H9 (cell line): Measurements from ENCODE around the gene KIAA1671. TPM values are rescaled to one million over a fixed set of nuclear protein-coding genes. Genes with fewer than 3 reads are reported as not detected.

Experiments used
- DNase-seq: peaks from one replicate; pipeline ENCODE4 v3.0.0-alpha.2; 2017
- H2AFZ ChIP-seq: one replicate; pipeline ENCODE4 v1.6.1; 2013; ENCODE audit warnings: mild to moderate bottlenecking, low read length, control low read depth, moderate library complexity
- H2AK5ac ChIP-seq: 2 replicates; pipeline ENCODE4 v1.6.1; 2013; ENCODE audit warnings: low read length, control low read depth, mixed read lengths; ENCODE audit not compliant: insufficient read length
- H2BK120ac ChIP-seq: one replicate; pipeline ENCODE4 v1.6.1; 2013; ENCODE audit warnings: low read depth, mild to moderate bottlenecking, low read length, control low read depth, inconsistent platforms; ENCODE audit not compliant: poor library complexity, severe bottlenecking
- H2BK12ac ChIP-seq: 2 replicates; pipeline ENCODE4 v1.6.1; 2013; ENCODE audit warnings: low read length, control low read depth, mixed read lengths, low read depth; ENCODE audit not compliant: insufficient read length
- H2BK15ac ChIP-seq: 2 replicates; pipeline ENCODE4 v1.6.1; 2013; ENCODE audit warnings: low read depth, low read length, control low read depth
- H2BK20ac ChIP-seq: one replicate; pipeline ENCODE4 v1.6.1; 2013; ENCODE audit warnings: low read depth, mild to moderate bottlenecking, low read length, control low read depth, inconsistent platforms; ENCODE audit not compliant: poor library complexity, severe bottlenecking
- H2BK5ac ChIP-seq: 2 replicates; pipeline ENCODE4 v1.6.1; 2013; ENCODE audit warnings: low read length, control low read depth, mixed read lengths; ENCODE audit not compliant: insufficient read length
- H3K14ac ChIP-seq: 2 replicates; pipeline ENCODE4 v1.6.1; 2013; ENCODE audit warnings: low read length, control low read depth; ENCODE audit not compliant: insufficient read depth
- H3K18ac ChIP-seq: 2 replicates; pipeline ENCODE4 v1.6.1; 2013; ENCODE audit warnings: low read depth, mild to moderate bottlenecking, mixed read lengths, low read length, control low read depth; ENCODE audit not compliant: insufficient read length
- H3K23ac ChIP-seq: 2 replicates; pipeline ENCODE4 v1.6.1; 2013; ENCODE audit warnings: low read length, control low read depth, mixed read lengths, low read depth; ENCODE audit not compliant: insufficient read length
- H3K23me2 ChIP-seq: 2 replicates; pipeline ENCODE4 v1.6.1; 2013; ENCODE audit warnings: low read depth, mild to moderate bottlenecking, mixed read lengths, low read length, control low read depth; ENCODE audit not compliant: insufficient read length, poor library complexity, severe bottlenecking
- H3K27ac ChIP-seq: 2 replicates; pipeline ENCODE4 v1.5.1; 2013; ENCODE audit warnings: low read length, control low read depth, mixed read lengths, low read depth; ENCODE audit not compliant: insufficient read length
- H3K27me3 ChIP-seq: 2 replicates; pipeline ENCODE4 v1.6.1; 2013; ENCODE audit warnings: low read length, control low read depth, inconsistent platforms; ENCODE audit not compliant: insufficient read depth
- H3K4ac ChIP-seq: 2 replicates; pipeline ENCODE4 v1.6.1; 2013; ENCODE audit warnings: low read depth, mild to moderate bottlenecking, control low read depth, inconsistent platforms, low read length, moderate library complexity
- H3K4me1 ChIP-seq: 2 replicates; pipeline ENCODE4 v1.6.1; 2013; ENCODE audit warnings: low read length, control low read depth, inconsistent platforms; ENCODE audit not compliant: insufficient read depth
- H3K4me2 ChIP-seq: 2 replicates; pipeline ENCODE4 v1.6.1; 2013; ENCODE audit warnings: low read length, control low read depth, mixed read lengths; ENCODE audit not compliant: insufficient read length, insufficient read depth
- H3K56ac ChIP-seq: 2 replicates; pipeline ENCODE4 v1.6.1; 2013; ENCODE audit warnings: low read depth, mild to moderate bottlenecking, mixed read lengths, low read length, control low read depth; ENCODE audit not compliant: insufficient read length
- H3K79me1 ChIP-seq: 2 replicates; pipeline ENCODE4 v1.6.1; 2013; ENCODE audit warnings: low read depth, mild to moderate bottlenecking, moderate library complexity, low read length, control low read depth, inconsistent platforms; ENCODE audit not compliant: insufficient read depth, poor library complexity, severe bottlenecking
- H3K79me2 ChIP-seq: 2 replicates; pipeline ENCODE4 v1.6.1; 2013; ENCODE audit warnings: low read length, control low read depth, inconsistent platforms; ENCODE audit not compliant: insufficient read depth
- H3K9ac ChIP-seq: 2 replicates; pipeline ENCODE4 v1.6.1; 2013; ENCODE audit warnings: low read length, control low read depth, mixed read lengths; ENCODE audit not compliant: insufficient read length; ENCODE audit errors: extremely low read depth
- H3K9me3 ChIP-seq: one replicate; pipeline ENCODE4 v1.6.1; 2013; ENCODE audit warnings: low read depth, low read length, inconsistent platforms; ENCODE audit not compliant: control insufficient read depth
- H3T11ph ChIP-seq: one replicate; pipeline ENCODE4 v1.6.1; 2013; ENCODE audit warnings: mild to moderate bottlenecking, low read length, control low read depth, inconsistent platforms
- H4K20me1 ChIP-seq: one replicate; pipeline ENCODE4 v1.6.1; 2013; ENCODE audit not compliant: control insufficient read depth, insufficient read length, insufficient read depth
- H4K5ac ChIP-seq: 2 replicates; pipeline ENCODE4 v1.6.1; 2013; ENCODE audit warnings: low read depth, mild to moderate bottlenecking, mixed read lengths, low read length, control low read depth; ENCODE audit not compliant: insufficient read length
- H4K8ac ChIP-seq: replicated peaks from 2 replicates; pipeline ENCODE4 v1.6.1; 2013; ENCODE audit warnings: low read length, control low read depth, mixed read lengths, low read depth; ENCODE audit not compliant: insufficient read length
- H4K91ac ChIP-seq: 2 replicates; pipeline ENCODE4 v1.6.1; 2013; ENCODE audit warnings: low read depth, mild to moderate bottlenecking, moderate library complexity, mixed read lengths, low read length, control low read depth; ENCODE audit not compliant: insufficient read length
- H3K27ac Mint-ChIP-seq, 3 experiments: 2 replicates in 2 of 3; 3 replicates in 1 of 3; pipeline ENCODE4 v1.8.0; 2020 to 2021; ENCODE audit warnings: mixed read lengths in 3 of 3, mild to moderate bottlenecking in 1 of 3, moderate library complexity in 1 of 3
- H3K27me3 Mint-ChIP-seq: 2 replicates; pipeline ENCODE4 v1.8.0; 2021; ENCODE audit warnings: low read depth, mild to moderate bottlenecking, moderate library complexity, mixed read lengths
- H3K36me3 Mint-ChIP-seq, 3 experiments: 2 replicates in 2 of 3; 3 replicates in 1 of 3; pipeline ENCODE4 v1.8.0; 2020 to 2021; ENCODE audit warnings: low read depth in 3 of 3, mixed read lengths in 3 of 3; ENCODE audit not compliant: insufficient read depth in 1 of 3
- H3K4me1 Mint-ChIP-seq, 2 experiments: 2 replicates each; pipeline ENCODE4 v1.8.0; 2020; ENCODE audit warnings: mixed read lengths in 2 of 2
- H3K4me3 Mint-ChIP-seq, 2 experiments: 2 replicates in 1 of 2; 3 replicates in 1 of 2; pipeline ENCODE4 v1.8.0; 2020 to 2021; ENCODE audit warnings: mild to moderate bottlenecking in 2 of 2, mixed read lengths in 2 of 2, moderate library complexity in 1 of 2
- H3K9me3 Mint-ChIP-seq, 2 experiments: 2 replicates in 1 of 2; 3 replicates in 1 of 2; pipeline ENCODE4 v1.8.0; 2020; ENCODE audit warnings: mild to moderate bottlenecking in 2 of 2, mixed read lengths in 2 of 2, moderate library complexity in 1 of 2
- WGBS: extraction: QIAGEN DNeasy Blood & Tissue Kit; methylation state at CpG from one replicate; pipeline ENCODE4 v1.1.7; 2013; ENCODE audit warnings: missing lambda C conversion rate, low lambda C conversion rate, mixed read lengths; ENCODE audit not compliant: insufficient read length; ENCODE audit errors: extremely low coverage; 5-methylcytosine and 5-hydroxymethylcytosine counted together
- total RNA-seq: library from RNA; stranded (reverse); gene quantifications from 2 replicates; pipeline ENCODE4 v1.2.1, GENCODE V29; 2021
- TF ChIP-seq, protein P1 (sequence below): fragments of 200-600 bp; sonication (generic); conservative IDR thresholded peaks from 3 replicates; pipeline ENCODE4 v1.8.0; 2021; ENCODE audit warnings: antibody characterized with exemption, mild to moderate bottlenecking

The KIAA1671 gene
- total RNA-seq, 1 experiment from 2014 or later = 22.6 TPM

- Mint-ChIP-seq H3K27me3 (no peaks in the 10 kb centered on the region), H3K4me1 (peaks cover 8 to 11% of the 10 kb centered on the region in 2 experiments), H3K27ac (no peak overlapping the region), H3K36me3 (no peaks in the 10 kb centered on the region), H3K9me3 (no peaks in the 10 kb centered on the region), H3K4me3 (no peak overlapping the region)
- H4K8ac ChIP-seq = no peak overlapping the region
- WGBS = no CpG with 5 or more reads among the region's 3 CpGs
- no peak overlapping the region for H3K14ac ChIP-seq
- H3K9ac ChIP-seq = no peak overlapping the region
- H3K27ac ChIP-seq = no peak overlapping the region
- H3K79me2 ChIP-seq = no peaks in the 10 kb centered on the region
- H3K27me3 ChIP-seq = no peaks in the 10 kb centered on the region
- DNase-seq = no peak
- no peak overlapping the region for H4K91ac ChIP-seq
- no peaks in the 10 kb centered on the region for H4K20me1 ChIP-seq
- no peak overlapping the region for H2AFZ ChIP-seq
- no peak overlapping the region for H2BK120ac ChIP-seq
- H4K5ac ChIP-seq = no peak overlapping the region
- H2BK5ac ChIP-seq = no peak overlapping the region
- no peak overlapping the region for H3T11ph ChIP-seq
- no peak overlapping the region for H2BK15ac ChIP-seq
- no peak overlapping the region for H3K4ac ChIP-seq
- no peak overlapping the region for H2BK12ac ChIP-seq
- TF ChIP-seq, protein P1, sequence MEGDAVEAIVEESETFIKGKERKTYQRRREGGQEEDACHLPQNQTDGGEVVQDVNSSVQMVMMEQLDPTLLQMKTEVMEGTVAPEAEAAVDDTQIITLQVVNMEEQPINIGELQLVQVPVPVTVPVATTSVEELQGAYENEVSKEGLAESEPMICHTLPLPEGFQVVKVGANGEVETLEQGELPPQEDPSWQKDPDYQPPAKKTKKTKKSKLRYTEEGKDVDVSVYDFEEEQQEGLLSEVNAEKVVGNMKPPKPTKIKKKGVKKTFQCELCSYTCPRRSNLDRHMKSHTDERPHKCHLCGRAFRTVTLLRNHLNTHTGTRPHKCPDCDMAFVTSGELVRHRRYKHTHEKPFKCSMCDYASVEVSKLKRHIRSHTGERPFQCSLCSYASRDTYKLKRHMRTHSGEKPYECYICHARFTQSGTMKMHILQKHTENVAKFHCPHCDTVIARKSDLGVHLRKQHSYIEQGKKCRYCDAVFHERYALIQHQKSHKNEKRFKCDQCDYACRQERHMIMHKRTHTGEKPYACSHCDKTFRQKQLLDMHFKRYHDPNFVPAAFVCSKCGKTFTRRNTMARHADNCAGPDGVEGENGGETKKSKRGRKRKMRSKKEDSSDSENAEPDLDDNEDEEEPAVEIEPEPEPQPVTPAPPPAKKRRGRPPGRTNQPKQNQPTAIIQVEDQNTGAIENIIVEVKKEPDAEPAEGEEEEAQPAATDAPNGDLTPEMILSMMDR = no peak
- H3K56ac ChIP-seq = no peak overlapping the region
- no peaks in the 10 kb centered on the region for H3K23me2 ChIP-seq
- no peak overlapping the region for H2AK5ac ChIP-seq
- H3K4me2 ChIP-seq = no peak overlapping the region
- H2BK20ac ChIP-seq = no peak overlapping the region
- no peaks in the 10 kb centered on the region for H3K9me3 ChIP-seq
- no peaks in the 10 kb centered on the region for H3K79me1 ChIP-seq
- no peaks in the 10 kb centered on the region for H3K4me1 ChIP-seq
- no peak overlapping the region for H3K23ac ChIP-seq
- no peak overlapping the region for H3K18ac ChIP-seq
Observed at GRCh38 chr22:25080855-25081254, 128.3 kb downstream of the KIAA1671 start.
